Prostate gland (tissue), 2 donors: Measurements from ENCODE around the gene PTGER3. TPM values are rescaled to one million over a fixed set of nuclear protein-coding genes. Genes with fewer than 3 reads are reported as not detected.

Experiments
- DNase-seq: peaks from one replicate; pipeline ENCODE4 v3.0.0-alpha.2; 2019; ENCODE audit warnings: low spot score
- H3K27ac ChIP-seq, 2 donors: fragments of 200-600 bp; sonication (generic); 2 replicates each; pipeline ENCODE4 v1.5.1; 2017 to 2019
- H3K27me3 ChIP-seq: fragments of 200-600 bp; sonication (generic); replicated peaks from 2 replicates; pipeline ENCODE4 v1.5.1; 2019; ENCODE audit not compliant: insufficient read depth
- H3K36me3 ChIP-seq, 2 donors: fragments of 200-600 bp; sonication (generic); 1 replicate in 1 of 2; 2 replicates in 1 of 2; pipeline versions ENCODE4 v1.5.1 to v1.8.1; 2017 to 2019
- H3K4me1 ChIP-seq: fragments of 200-600 bp; sonication (generic); replicated peaks from 2 replicates; pipeline ENCODE4 v1.5.1; 2019
- H3K4me3 ChIP-seq, 2 donors: fragments of 200-600 bp; sonication (generic); 2 replicates each; pipeline ENCODE4 v1.5.1; 2017 to 2019
- H3K9me3 ChIP-seq: fragments of 200-600 bp; sonication (generic); 2 replicates; pipeline ENCODE4 v1.5.1; 2017
- POLR2A ChIP-seq: fragments of 450-650 bp; IDR thresholded peaks from one replicate; pipeline ENCODE4 v1.6.1; 2016; ENCODE audit warnings: antibody characterized with exemption, mild to moderate bottlenecking
- POLR2AphosphoS5 ChIP-seq: sonication (generic); formaldehyde crosslinking; IDR thresholded peaks from one replicate; pipeline ENCODE4 v1.6.1; 2017; ENCODE audit warnings: antibody characterized with exemption
- WGBS: methylation state at CpG from one replicate; pipeline ENCODE4 v1.1.5; 2018; 5-methylcytosine and 5-hydroxymethylcytosine counted together
- intact Hi-C: fragments of 100-400 bp; cut with DNase I; formaldehyde crosslinking; loops from one replicate; pipeline ENCODE4 v1.14.2; 2022
- total RNA-seq, 2 donors: library from RNA; depleted of rRNA; stranded (reverse); fragments of >200 nt; gene quantifications; one replicate each; pipeline ENCODE4 v1.1.0, GENCODE V29; 2016
- TF ChIP-seq, protein P1 (sequence below), 4 experiments: fragments of 200-600 bp in 2 of 4; fragments of 450-650 bp in 2 of 4; sonication (generic) in 2 of 4; IDR thresholded peaks; 1 replicate in 3 of 4; 2 replicates in 1 of 4; pipeline ENCODE4 v1.5.1; 2016 to 2019; ENCODE audit warnings: antibody characterized with exemption in 4 of 4, mild to moderate bottlenecking in 2 of 4, moderate library complexity in 2 of 4

The PTGER3 gene
- total RNA-seq, 2 donors from 2014 or later: 3.6 to 4.0 TPM

DNA sequence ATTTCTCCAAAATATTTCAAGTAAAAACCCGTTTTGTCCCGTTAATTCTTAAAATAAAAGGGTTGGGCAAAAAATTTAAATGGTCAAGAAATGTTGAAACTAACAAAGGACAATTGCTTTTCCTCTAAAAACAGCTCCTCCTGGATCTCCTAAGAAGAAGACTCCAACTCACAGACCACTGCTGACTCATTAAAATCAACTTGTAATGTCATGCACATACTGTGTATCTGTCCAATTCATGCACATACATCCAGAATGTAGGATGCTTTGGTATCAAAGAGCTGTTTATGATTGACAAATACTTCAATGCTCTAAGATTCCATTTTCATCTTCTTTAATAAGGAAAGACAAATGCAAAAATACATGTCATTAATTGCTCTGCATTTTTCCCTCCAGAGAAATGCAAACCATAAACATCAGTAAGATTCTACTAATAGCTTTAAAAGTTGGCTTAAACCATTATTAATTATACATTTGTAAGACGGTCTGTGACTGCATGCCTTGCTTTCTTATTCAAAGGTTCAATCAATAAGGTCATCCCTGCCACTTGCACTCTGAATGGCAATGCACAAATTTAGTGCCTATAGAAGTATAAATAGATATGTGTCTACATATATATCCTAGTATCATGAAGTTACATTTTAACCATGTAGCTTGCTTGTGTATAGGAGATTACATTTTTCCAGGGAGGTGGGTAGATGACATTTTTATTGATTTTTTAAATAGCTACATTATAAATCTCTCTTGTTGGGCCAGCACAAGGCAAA is 44.7 kb downstream of the PTGER3 start:
- H3K9me3 ChIP-seq: no peaks in the 10 kb centered on the region
- no peaks in the 10 kb centered on the region for H3K27me3 ChIP-seq
- H3K4me3 ChIP-seq: no peak overlapping the region
- TF ChIP-seq POLR2AphosphoS5 (no peak), POLR2A (no peak)
- TF ChIP-seq, protein P1, sequence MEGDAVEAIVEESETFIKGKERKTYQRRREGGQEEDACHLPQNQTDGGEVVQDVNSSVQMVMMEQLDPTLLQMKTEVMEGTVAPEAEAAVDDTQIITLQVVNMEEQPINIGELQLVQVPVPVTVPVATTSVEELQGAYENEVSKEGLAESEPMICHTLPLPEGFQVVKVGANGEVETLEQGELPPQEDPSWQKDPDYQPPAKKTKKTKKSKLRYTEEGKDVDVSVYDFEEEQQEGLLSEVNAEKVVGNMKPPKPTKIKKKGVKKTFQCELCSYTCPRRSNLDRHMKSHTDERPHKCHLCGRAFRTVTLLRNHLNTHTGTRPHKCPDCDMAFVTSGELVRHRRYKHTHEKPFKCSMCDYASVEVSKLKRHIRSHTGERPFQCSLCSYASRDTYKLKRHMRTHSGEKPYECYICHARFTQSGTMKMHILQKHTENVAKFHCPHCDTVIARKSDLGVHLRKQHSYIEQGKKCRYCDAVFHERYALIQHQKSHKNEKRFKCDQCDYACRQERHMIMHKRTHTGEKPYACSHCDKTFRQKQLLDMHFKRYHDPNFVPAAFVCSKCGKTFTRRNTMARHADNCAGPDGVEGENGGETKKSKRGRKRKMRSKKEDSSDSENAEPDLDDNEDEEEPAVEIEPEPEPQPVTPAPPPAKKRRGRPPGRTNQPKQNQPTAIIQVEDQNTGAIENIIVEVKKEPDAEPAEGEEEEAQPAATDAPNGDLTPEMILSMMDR (IDR thresholded peaks at IDR 0.05): no peak
- no peaks in the 10 kb centered on the region for H3K4me1 ChIP-seq
- H3K36me3 ChIP-seq: no peaks in the 10 kb centered on the region
- intact Hi-C loops: no loop called here
- 86% methylated on average over 3 of the region's 3 CpGs for WGBS
- DNase-seq: no peak
- no peak overlapping the region for H3K27ac ChIP-seq

DNA sequence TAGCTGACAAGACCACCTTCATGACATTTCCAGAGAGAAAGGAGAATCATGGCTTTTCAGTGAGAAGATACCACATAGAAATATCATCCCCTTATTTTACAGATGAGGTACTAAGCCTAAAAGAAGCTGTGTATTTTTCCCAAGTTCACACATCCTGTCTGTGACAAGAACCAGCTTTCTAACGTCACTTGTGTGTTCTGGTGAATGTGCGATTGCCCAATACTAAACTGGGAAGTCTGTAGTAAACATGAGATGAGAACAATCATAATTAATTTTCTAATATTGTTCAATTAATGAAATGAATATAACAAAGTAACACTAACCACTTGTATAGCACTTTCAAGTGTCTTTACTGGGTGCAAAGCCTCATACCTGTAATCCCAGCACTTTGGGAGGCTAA is 46.0 kb downstream of the PTGER3 start:
- intact Hi-C loops: no loop called here
- H3K36me3 ChIP-seq: no peaks in the 10 kb centered on the region
- 71% methylated on average over 2 of the region's 2 CpGs for WGBS
- no peak overlapping the region for H3K4me3 ChIP-seq
- no peak for DNase-seq
- no peaks in the 10 kb centered on the region for H3K27me3 ChIP-seq
- no peak for TF ChIP-seq POLR2AphosphoS5
- TF ChIP-seq, protein P1 (IDR thresholded peaks at IDR 0.05): no peak
- TF ChIP-seq POLR2A: no peak
- no peaks in the 10 kb centered on the region for H3K4me1 ChIP-seq
- no peaks in the 10 kb centered on the region for H3K9me3 ChIP-seq
- no peak overlapping the region for H3K27ac ChIP-seq

DNA sequence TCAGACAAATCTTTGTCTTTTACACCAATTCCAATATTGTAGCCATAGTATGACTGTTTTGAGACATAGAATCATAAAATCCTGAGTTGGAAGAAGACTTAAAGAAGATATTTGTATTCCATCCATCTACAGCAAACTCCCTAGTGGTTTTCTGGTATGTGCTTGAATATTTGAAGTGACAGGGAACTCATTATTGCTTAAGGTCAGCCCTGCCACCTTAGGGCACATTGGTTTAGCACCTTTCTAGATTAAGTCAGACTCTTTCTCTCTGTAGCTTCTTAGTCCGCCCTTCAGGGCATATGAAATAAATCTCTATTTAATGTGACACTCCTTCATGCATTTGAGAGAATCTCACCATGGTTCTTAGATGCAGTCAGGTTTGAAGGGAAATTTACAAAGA is 49.8 kb downstream of the PTGER3 start:
- intact Hi-C loops: no loop called here
- no peak overlapping the region for H3K27ac ChIP-seq
- no peak for DNase-seq
- no peaks in the 10 kb centered on the region for H3K9me3 ChIP-seq
- TF ChIP-seq POLR2AphosphoS5 (no peak), POLR2A (no peak)
- TF ChIP-seq, protein P1 (IDR thresholded peaks at IDR 0.05): no peak
- H3K27me3 ChIP-seq: no peaks in the 10 kb centered on the region
- H3K36me3 ChIP-seq: no peaks in the 10 kb centered on the region
- no peak overlapping the region for H3K4me3 ChIP-seq
- 87% methylated on average over 1 of the region's 1 CpG for WGBS
- H3K4me1 ChIP-seq: no peaks in the 10 kb centered on the region

DNA sequence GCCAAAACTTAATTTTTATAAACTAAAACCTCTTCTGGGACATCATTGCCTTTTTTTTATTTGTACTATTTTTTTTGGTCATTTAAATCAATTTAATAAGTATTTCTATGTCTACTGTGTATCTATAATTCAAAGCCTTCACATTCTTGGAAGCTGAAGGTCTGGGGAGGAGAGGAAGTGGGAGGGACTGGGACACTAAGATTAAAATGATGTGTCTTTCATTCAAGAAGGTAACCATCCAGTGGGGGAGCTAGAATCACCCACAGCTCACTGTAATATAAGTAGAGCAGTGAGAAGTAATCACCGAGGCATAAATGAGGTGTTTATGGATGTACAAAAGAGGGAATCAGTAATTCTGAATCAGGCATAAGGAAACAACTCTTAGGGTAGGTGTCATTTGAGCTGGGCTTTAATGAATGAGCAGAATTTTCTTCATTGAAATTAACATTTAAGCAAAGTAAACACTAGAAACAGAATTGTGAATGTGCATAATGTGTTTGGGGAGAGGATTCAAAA is 52.8 kb downstream of the PTGER3 start:
- intact Hi-C loops: no loop called here
- H3K27me3 ChIP-seq: no peaks in the 10 kb centered on the region
- H3K27ac ChIP-seq: no peak overlapping the region
- 84% methylated on average over 1 of the region's 1 CpG for WGBS
- H3K4me1 ChIP-seq: no peaks in the 10 kb centered on the region
- no peaks in the 10 kb centered on the region for H3K36me3 ChIP-seq
- H3K4me3 ChIP-seq: no peak overlapping the region
- TF ChIP-seq, protein P1 (IDR thresholded peaks at IDR 0.05): no peak
- TF ChIP-seq POLR2AphosphoS5: no peak
- TF ChIP-seq POLR2A: no peak
- DNase-seq: no peak
- H3K9me3 ChIP-seq: no peaks in the 10 kb centered on the region

DNA sequence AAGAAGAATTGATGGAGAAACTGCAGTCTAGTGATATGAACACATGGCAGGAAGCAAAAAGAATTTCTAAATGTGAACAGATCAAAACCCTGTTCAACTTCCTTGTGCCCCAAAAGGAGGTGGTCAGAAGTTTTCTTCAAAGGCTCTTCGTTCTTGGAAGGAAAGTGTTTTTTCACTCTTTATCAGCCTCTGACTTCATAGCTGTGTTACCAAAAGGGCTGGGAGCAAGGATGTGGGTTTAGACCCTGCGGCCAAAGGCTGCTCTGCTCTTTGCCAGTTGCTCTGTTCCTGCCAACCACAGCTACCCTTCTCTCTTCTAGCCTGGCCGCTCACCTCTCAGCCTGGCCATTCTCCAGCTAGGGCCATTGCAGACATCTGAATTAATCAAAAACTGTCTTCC is 53.8 kb downstream of the PTGER3 start:
- H3K4me3 ChIP-seq: no peak overlapping the region
- TF ChIP-seq POLR2A: no peak
- TF ChIP-seq, protein P1 (IDR thresholded peaks at IDR 0.05): no peak
- TF ChIP-seq POLR2AphosphoS5: no peak
- 90% methylated on average over 3 of the region's 3 CpGs for WGBS
- intact Hi-C loops: no loop called here
- H3K27me3 ChIP-seq: no peaks in the 10 kb centered on the region
- H3K36me3 ChIP-seq: no peaks in the 10 kb centered on the region
- H3K4me1 ChIP-seq: no peaks in the 10 kb centered on the region
- H3K9me3 ChIP-seq: no peaks in the 10 kb centered on the region
- no peak for DNase-seq
- H3K27ac ChIP-seq: no peak overlapping the region
